K562 (cell line): ENCODE measurements around the gene TSHR.

ENCODE experiments used
- HCFC1 ChIP-seq: IDR thresholded peaks from 2 replicates; pipeline ENCODE4 v1.6.1; 2012; ENCODE audit warnings: low read depth, low read length, improper control_type of control experiment
- MED1 ChIP-seq: sonication (generic); formaldehyde crosslinking; IDR thresholded peaks from 2 replicates; pipeline ENCODE4 v1.8.1; 2023; ENCODE audit warnings: missing genetic modification reagents, borderline replicate concordance
- NFATC3 ChIP-seq: fragments of 450-650 bp; IDR thresholded peaks from 2 replicates; pipeline ENCODE4 v1.6.1; 2017; ENCODE audit warnings: mild to moderate bottlenecking
- PCBP1 ChIP-seq: fragments of 200-400 bp; formaldehyde crosslinking; IDR thresholded peaks from 2 replicates; pipeline ENCODE4 v1.6.1; 2018; ENCODE audit warnings: mild to moderate bottlenecking, low read depth, low read length; ENCODE audit not compliant: poor library complexity, severe bottlenecking
- SETDB1 ChIP-seq: IDR thresholded peaks from one replicate; pipeline ENCODE4 v1.6.1; 2012; ENCODE audit warnings: low read length, control low read depth, inconsistent platforms
- SNIP1 ChIP-seq: fragments of 450-650 bp; IDR thresholded peaks from 2 replicates; pipeline ENCODE4 v1.7.1; 2017; ENCODE audit warnings: low read depth, mild to moderate bottlenecking
- SRF ChIP-seq, 2 experiments: fragments of 250-450, 450-650 bp in 1 of 2; sonication (Bioruptor Pico) in 1 of 2; sonication (generic) in 1 of 2; formaldehyde crosslinking; IDR thresholded peaks; 2 replicates each; pipeline versions ENCODE4 v1.5.0 to v1.5.1; 2020 to 2022; ENCODE audit warnings: mild to moderate bottlenecking in 1 of 2, missing genetic modification reagents in 1 of 2
- TAF1 ChIP-seq: IDR thresholded peaks from 2 replicates; pipeline ENCODE4 v1.6.1; 2011; ENCODE audit warnings: mild to moderate bottlenecking, low read length, moderate library complexity; ENCODE audit not compliant: insufficient read depth, control insufficient read depth, severe bottlenecking; ENCODE audit errors: extremely low read depth
- TBL1XR1 ChIP-seq, 2 experiments: IDR thresholded peaks; 2 replicates each; pipeline ENCODE4 v1.6.1; 2012; ENCODE audit warnings: improper control_type of control experiment in 2 of 2, low read length in 2 of 2, mild to moderate bottlenecking in 1 of 2
- ZNF707 ChIP-seq: fragments of 250-450 bp; sonication (Bioruptor Pico); conservative IDR thresholded peaks from 2 replicates; pipeline ENCODE4 v1.8.0; 2022; ENCODE audit warnings: inconsistent platforms, mild to moderate bottlenecking, moderate library complexity
- TF ChIP-seq, protein P1 (sequence below), 3 experiments: IDR thresholded peaks in 2 of 3; conservative IDR thresholded peaks in 1 of 3; 2 replicates each; pipeline ENCODE4 v1.5.1; 2011 to 2012; ENCODE audit warnings: low read length in 3 of 3, mild to moderate bottlenecking in 3 of 3, control low read depth in 2 of 3, improper control_type of control experiment in 1 of 3, inconsistent platforms in 1 of 3, low read depth in 1 of 3, mixed read lengths in 1 of 3, moderate library complexity in 1 of 3; ENCODE audit not compliant: insufficient read depth in 2 of 3
- TF ChIP-seq, protein P2 (sequence below), 2 experiments: fragments of 450-650 bp; formaldehyde crosslinking in 1 of 2; IDR thresholded peaks; 2 replicates each; pipeline versions ENCODE4 v1.4.0 to v1.6.1; 2014 to 2020; ENCODE audit warnings: mild to moderate bottlenecking in 2 of 2, borderline replicate concordance in 1 of 2, low read depth in 1 of 2
- TF ChIP-seq, protein P3 (sequence below), 2 experiments: fragments of 450-650 bp; conservative IDR thresholded peaks; 2 replicates each; pipeline ENCODE4 v1.6.1; 2017; ENCODE audit warnings: mild to moderate bottlenecking in 2 of 2, moderate library complexity in 2 of 2

DNA sequence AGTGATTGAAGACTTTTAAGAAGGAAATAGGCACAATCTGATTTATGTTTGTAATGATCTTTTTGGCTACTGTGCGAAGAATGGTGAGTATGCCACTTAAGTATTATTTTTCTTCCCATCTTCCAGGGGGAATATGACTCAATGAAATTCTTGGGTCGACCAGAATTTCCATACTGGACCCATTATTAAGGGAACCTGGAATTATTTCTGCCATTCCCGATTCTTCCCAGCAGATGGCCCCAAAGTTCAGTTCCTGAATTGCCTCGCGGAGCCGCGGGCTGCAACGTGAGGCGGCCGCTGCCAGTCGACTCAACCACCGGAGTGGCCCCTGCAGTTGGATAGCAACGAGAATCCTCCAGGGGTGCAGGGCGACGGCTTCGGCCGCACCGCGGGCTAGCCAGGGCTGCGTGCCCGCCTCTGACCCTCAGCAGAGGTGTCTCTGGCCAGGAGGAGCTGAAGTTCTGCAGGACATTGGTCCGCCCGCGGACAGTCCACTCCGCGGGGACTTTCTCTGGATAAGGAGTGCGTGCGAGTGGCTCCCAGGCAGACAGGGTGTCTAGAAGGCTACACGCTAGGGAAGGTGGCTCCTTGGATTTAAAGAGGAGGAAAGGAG, 628 bp upstream of the TSHR start:
- no peak for TF ChIP-seq ZNF707
- no peak for TF ChIP-seq TAF1
- TF ChIP-seq, protein P1, sequence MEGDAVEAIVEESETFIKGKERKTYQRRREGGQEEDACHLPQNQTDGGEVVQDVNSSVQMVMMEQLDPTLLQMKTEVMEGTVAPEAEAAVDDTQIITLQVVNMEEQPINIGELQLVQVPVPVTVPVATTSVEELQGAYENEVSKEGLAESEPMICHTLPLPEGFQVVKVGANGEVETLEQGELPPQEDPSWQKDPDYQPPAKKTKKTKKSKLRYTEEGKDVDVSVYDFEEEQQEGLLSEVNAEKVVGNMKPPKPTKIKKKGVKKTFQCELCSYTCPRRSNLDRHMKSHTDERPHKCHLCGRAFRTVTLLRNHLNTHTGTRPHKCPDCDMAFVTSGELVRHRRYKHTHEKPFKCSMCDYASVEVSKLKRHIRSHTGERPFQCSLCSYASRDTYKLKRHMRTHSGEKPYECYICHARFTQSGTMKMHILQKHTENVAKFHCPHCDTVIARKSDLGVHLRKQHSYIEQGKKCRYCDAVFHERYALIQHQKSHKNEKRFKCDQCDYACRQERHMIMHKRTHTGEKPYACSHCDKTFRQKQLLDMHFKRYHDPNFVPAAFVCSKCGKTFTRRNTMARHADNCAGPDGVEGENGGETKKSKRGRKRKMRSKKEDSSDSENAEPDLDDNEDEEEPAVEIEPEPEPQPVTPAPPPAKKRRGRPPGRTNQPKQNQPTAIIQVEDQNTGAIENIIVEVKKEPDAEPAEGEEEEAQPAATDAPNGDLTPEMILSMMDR (IDR thresholded peaks at IDR 0.05 in 2 of 3, conservative IDR thresholded peaks at IDR 0.05 in 1 of 3; ENCODE audit: insufficient read depth in 2 of 3, low read depth in 1 of 3, low read length in 3 of 3): peak; percentile 75 to 76 (median 75)
- TF ChIP-seq, protein P2, sequence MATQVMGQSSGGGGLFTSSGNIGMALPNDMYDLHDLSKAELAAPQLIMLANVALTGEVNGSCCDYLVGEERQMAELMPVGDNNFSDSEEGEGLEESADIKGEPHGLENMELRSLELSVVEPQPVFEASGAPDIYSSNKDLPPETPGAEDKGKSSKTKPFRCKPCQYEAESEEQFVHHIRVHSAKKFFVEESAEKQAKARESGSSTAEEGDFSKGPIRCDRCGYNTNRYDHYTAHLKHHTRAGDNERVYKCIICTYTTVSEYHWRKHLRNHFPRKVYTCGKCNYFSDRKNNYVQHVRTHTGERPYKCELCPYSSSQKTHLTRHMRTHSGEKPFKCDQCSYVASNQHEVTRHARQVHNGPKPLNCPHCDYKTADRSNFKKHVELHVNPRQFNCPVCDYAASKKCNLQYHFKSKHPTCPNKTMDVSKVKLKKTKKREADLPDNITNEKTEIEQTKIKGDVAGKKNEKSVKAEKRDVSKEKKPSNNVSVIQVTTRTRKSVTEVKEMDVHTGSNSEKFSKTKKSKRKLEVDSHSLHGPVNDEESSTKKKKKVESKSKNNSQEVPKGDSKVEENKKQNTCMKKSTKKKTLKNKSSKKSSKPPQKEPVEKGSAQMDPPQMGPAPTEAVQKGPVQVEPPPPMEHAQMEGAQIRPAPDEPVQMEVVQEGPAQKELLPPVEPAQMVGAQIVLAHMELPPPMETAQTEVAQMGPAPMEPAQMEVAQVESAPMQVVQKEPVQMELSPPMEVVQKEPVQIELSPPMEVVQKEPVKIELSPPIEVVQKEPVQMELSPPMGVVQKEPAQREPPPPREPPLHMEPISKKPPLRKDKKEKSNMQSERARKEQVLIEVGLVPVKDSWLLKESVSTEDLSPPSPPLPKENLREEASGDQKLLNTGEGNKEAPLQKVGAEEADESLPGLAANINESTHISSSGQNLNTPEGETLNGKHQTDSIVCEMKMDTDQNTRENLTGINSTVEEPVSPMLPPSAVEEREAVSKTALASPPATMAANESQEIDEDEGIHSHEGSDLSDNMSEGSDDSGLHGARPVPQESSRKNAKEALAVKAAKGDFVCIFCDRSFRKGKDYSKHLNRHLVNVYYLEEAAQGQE (IDR thresholded peaks at IDR 0.05; ENCODE audit: borderline replicate concordance): peak; percentile 74
- TF ChIP-seq, protein P2 (CRISPR knock-in tag; IDR thresholded peaks at IDR 0.05; ENCODE audit: low read depth): no peak
- TF ChIP-seq PCBP1: no peak
- TF ChIP-seq NFATC3: no peak
- TF ChIP-seq, protein P3, sequence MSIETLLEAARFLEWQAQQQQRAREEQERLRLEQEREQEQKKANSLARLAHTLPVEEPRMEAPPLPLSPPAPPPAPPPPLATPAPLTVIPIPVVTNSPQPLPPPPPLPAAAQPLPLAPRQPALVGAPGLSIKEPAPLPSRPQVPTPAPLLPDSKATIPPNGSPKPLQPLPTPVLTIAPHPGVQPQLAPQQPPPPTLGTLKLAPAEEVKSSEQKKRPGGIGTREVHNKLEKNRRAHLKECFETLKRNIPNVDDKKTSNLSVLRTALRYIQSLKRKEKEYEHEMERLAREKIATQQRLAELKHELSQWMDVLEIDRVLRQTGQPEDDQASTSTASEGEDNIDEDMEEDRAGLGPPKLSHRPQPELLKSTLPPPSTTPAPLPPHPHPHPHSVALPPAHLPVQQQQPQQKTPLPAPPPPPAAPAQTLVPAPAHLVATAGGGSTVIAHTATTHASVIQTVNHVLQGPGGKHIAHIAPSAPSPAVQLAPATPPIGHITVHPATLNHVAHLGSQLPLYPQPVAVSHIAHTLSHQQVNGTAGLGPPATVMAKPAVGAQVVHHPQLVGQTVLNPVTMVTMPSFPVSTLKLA (conservative IDR thresholded peaks at IDR 0.05): no peak
- no peak for TF ChIP-seq SNIP1
- TF ChIP-seq SETDB1: no peak
- TF ChIP-seq MED1 (CRISPR knock-in tag): no peak
- TF ChIP-seq TBL1XR1 (IDR thresholded peaks at IDR 0.05; ENCODE audit: low read length in 2 of 2): no peak
- TF ChIP-seq HCFC1: no peak
- TF ChIP-seq SRF (CRISPR knock-in tag; IDR thresholded peaks at IDR 0.05): no peak
